GM10847 (cell line): ENCODE data around the gene SPRED3.

Experiments used
- POLR2A ChIP-seq: IDR thresholded peaks from 2 replicates; pipeline ENCODE4 v1.6.1; 2011; ENCODE audit not compliant: insufficient read length; ENCODE audit errors: extremely low read depth

Gene SPRED3

GRCh38 chr19:38425810-38426466 is 37.4 kb downstream of the SPRED3 start, which contains the start of gene RASGRP4:
Gene RASGRP4, minus strand, starts transcription at chr19:38426219. Its CDS starts 128 bp downstream, at chr19:38426091.
- TF ChIP-seq POLR2A = no peak

DNA sequence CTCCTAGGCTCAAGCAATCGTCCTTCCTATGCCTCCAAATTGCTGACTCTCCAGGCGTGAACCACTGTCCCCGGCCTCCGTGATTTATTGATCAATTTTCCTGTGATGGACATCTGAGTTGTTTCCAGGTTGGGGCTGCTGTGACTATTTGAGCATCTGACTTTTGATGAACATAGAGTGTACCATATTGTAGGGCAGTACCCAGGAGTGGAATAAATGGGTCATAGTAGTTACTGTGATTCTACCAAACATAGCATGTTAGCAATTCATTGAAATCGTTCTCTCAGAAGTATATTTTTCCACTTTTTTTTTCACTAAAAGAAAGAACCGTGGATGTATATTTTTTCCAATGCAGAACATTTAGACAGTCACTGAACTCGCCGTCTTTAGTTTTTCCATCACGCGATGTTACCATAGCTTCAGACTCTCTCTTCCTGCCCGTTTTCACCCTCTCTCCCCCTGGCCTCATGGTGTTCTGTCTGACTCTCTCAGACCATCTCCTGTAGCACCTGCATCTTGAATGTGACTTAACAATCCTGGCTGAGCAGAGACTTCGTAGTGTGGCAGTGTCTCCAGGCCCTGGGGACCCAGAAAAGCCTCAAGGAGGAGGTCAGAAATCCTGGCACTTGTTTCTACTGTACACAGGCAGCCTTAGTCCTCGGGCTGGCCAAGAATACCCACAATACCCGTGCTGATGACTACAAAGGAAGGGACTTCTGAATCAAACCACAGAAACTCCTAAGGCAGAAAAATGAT is 40.7 kb downstream of the SPRED3 start:
- TF ChIP-seq POLR2A = no peak

DNA sequence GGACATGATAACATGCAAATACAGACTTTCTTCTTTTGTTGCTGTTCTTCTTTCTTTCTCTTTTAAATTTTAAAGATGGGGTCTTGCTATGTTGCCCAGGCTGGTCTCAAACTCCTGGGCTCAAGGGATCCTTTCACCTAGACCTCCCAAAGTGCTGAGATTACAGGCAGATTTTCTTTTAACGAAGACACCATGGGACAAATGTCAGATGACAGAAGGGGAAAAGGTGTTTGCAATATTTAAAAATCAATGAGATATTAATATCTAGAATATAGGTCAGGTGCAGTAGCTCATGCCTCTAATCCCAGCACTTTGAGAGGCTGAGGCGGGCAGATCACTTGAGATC is 41.3 kb downstream of the SPRED3 start:
- TF ChIP-seq POLR2A = no peak

DNA sequence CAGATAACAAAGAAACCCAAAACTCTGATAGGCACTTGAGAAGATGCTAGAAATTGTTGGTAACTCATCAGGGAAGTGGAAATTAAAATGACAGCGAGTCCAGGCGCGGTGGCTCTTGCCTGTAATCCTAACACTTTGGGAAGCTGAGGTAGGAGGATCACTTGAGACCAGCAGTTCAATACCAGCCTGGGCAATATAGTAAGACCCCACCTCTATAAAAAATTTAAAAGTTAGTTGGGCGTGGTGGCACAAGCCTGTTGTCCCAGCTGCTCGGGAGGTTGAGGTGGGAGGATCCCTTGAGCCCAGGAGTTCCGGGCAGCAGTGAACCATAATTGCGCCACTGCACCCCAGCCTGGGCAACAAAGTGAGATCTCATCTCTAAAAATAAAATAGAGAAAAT is 42.4 kb downstream of the SPRED3 start:
- no peak for TF ChIP-seq POLR2A

DNA sequence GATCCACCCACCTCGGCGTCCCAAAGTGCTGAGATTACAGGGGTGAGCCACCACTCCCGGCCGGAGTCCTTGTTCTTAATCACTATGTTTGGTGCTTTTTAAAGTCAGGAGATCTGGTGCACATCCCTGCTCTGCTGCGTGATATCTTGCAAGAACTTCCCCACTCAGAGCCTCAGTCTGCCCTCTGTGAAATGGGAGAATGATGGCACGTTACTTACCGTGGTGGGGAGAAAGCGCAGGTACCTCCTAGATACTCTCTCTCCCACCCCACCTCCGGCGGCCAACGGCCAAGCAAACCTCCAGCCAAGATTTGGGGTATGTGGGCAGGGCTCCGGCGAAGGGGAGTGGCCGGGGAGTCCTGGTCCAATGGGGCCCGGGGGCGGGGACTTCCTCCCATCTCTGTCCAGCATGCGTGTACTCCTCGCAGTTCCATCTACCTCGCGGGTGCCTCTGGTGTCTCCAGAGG is 44.8 kb downstream of the SPRED3 start, which contains the start of gene RYR1:
TSS of gene RYR1 (plus strand) at position 424 of the 466 bp plus-strand sequence. CDS start 139 bp downstream, outside the sequence.
- no peak for TF ChIP-seq POLR2A

GRCh38 chr19:38434549-38435051 is 46.1 kb downstream of the SPRED3 start:
- TF ChIP-seq POLR2A = no peak

DNA sequence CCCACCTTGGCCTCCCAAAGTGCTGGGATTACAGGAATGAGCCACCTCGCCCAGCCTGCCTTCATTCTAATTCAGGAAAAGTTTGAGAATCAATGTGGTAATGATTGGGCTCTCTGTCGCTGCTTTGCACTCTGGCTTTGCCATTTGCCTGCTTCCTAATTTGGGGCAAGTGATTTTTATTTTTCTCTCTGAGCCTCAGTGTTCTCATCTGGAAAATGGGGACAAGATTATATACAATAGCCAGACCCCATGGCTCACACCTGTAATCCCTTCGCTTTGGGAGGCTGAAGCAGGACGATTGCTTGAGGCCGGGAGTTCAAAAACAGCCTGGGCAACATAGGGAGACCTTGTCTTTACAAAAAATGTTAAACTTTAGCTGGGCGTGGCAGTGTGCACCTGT is 48.8 kb downstream of the SPRED3 start:
- no peak for TF ChIP-seq POLR2A

DNA sequence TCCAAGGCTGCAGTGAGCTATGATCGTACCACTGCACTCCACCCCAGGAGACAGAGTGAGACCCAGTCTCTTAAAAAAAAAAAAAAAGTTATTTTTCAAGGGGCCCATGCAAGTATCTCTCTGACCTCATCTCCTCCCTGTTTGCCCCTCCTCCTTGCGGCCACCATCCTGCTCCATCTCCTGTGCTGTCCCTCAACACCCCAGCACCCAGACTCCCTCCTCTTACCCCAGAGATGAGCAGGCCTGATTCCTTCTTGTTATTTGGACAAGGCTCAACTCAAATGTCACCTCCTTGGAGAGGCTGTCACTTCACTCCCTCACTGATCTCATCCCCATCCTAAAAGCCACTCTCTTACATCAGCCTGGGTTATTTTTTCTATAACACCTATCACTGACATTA is 49.4 kb downstream of the SPRED3 start:
- no peak for TF ChIP-seq POLR2A

GRCh38 chr19:38440592-38440991 is 52.1 kb downstream of the SPRED3 start:
- TF ChIP-seq POLR2A = no peak

DNA sequence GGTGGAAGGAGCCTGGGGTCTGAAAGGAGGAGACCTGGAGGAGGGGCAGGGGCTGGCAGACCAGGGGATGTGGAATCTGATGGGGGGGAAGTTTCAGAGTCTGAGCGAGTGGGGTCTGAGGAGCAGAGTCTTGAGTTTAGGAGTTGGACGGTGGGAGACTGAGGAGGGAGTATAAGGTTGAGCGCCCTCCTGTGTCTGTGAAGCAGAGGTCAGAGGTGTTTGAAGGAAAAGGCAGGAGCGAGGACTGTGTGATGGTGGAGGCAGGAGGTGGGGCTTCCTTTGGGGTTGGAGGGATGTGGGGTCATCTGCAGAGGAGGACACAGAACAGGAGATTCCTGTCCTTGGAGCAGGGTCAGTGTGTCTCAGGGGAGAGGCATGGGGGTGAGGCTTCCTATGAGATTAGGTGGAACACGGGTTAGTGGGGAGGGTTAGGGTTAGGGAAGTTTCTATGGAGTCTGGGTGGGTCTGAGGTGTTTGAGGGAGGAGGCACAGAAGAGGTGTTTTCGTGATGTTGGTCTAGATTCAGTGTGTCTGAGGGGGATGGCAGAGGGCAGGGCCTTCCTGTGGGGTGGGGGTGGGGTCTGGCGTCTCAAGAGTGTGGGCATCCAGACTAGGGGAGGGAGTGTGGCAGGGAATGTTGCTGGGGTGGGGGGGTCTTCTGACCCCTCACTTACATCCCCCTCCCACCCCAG is 53.3 kb downstream of the SPRED3 start:
- TF ChIP-seq POLR2A = no peak

DNA sequence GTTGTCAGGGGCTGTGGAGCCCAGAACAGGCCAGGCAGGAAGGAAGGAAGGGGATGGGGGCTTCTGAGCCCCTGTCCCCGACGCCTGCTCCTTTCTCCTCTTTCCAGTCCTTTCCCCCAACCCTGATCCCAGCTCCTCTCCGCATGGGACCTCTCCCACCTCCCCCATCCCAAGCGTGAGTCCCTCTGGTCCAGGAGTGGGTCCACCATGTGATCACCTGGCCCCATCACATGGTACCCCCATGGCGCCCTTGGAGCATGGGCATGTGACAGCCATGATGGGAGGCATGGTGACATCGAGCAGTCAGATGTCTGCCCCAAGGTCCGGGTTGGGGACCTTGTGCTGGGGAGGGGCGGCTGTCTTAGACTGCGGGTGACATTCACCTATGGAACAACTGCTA is 54.2 kb downstream of the SPRED3 start:
- no peak for TF ChIP-seq POLR2A

- no peak for TF ChIP-seq POLR2A
Observed at GRCh38 chr19:38443458-38443999, 55.0 kb downstream of the SPRED3 start.

DNA sequence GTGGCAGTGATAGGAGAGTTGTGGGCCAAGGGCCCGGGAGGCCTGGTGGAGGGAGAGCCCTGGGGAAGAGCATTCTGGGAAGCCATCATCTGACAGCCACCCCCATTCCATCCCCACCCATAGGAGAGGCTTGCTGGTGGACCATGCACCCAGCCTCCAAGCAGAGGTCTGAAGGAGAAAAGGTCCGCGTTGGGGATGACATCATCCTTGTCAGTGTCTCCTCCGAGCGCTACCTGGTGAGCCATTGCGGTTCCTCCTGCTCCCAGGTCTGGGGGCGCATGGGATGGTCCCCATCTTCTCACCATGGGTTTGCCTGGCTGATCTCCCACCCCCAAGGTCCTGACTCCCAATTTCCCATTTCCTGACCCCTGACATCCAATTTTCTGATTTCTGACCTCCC is 55.5 kb downstream of the SPRED3 start:
- TF ChIP-seq POLR2A = no peak

GRCh38 chr19:38445362-38445761 is 56.9 kb downstream of the SPRED3 start:
- no peak for TF ChIP-seq POLR2A

- TF ChIP-seq POLR2A = no peak
Observed at GRCh38 chr19:38448225-38448624, 59.7 kb downstream of the SPRED3 start.
